Fibroblast of skin of scalp (primary cell): Measurements from ENCODE around the gene KRT80.

Source experiments
- DNase-seq: peaks from one replicate; pipeline ENCODE4 v3.0.0-alpha.2; 2013

KRT80 gene

GRCh38 chr12:52127683-52128450 lies 63.9 kb downstream of the KRT80 start:
- no peak for DNase-seq

DNA sequence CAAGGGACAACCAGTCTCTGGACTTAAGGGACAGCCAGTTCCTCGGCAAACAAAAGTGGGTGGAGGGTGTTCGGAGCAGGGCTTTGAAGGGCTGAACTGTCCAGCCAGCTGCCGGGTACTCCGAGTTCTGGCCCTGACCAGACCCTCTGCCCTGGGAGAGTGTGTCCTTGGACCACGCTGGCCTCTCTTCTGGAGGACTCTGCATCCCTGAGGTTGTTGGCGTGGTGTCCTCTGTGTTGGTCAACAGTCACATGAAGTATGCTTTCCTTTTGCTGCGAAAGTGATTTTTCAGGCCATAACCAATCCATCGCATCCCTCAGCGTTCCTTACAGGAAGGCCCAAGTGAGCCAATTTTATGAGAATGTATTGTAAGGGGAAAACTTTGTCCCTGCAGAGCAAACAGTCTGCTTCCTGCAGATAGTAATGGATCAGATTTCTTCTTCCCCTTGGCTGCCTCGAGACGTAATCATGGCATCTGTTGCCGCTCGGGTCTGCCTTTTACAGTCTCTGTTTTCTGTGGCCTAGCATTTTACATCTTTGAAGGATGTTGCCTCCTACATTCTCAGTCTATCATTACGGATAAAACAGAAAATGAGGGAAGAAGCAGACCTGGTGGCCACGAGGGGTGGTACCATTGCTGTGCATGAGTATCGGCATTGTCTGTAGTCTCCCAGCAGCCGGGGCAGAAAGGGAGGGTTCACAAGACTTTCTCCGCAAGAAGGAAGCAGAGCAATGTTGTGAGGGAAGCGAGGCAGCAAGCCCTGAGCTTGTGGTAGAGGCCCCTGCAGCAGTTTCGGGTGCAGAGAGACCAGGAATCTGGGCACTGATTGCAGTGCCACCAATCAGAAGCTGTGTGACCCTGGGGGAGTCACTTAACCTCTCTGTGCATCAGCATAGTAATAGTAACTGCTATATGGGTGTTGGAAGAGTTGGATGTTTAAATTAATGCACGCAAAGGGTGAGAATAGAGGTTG lies 64.9 kb downstream of the KRT80 start:
- DNase-seq = no peak

DNA sequence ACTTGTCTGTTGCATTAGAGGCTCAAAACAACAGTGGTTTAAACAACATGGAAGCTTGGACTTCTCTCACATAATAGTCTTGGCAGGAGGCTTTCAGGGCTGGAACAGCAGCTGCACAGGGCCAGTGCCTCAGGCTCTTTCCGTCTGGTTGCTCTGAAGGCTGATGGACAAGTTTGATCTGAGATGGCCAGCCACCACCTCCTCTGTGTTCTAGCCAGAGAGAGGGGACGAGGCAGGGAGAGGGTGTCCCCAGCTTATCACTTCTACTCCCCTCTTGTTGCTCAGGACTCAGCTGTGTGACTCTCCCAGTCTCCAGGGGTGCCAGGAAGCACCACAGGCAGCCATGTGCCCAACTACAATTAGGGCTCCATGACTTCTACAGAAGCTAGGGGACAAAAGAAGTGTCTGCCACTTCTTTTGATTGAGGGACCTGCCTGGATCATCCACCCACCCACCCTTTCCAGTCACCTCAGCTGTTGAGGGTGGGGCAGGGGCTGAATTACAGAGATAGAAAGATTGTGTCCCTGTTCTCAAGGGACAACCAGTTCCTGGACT lies 65.7 kb downstream of the KRT80 start:
- DNase-seq = no peak

GRCh38 chr12:52125476-52125900 lies 66.3 kb downstream of the KRT80 start:
- no peak for DNase-seq

- DNase-seq = no peak
These were observed 68.2 kb downstream of the KRT80 start for GRCh38 chr12:52123487-52124186.

DNA sequence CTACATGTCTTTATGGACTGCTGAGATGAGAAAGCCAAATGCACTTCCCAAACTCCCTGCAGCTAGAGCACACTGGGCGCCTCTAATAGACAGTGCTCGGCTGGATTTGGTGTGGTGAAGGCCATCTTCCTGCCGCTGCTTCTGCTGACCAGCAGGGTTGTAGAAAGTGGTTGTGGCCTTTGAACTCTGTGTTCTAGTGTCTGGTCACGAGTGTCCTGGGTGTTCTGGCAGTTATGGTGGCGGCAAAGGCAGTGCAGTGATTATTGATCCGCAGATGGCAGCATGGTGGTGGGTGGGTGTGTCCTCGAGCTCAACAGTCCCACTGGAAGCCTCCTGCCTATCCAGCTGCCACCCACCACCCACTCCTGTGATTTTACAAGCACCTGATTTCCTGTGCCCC lies 68.9 kb downstream of the KRT80 start:
- DNase-seq = no peak

- DNase-seq = no peak
These were observed 69.3 kb downstream of the KRT80 start for GRCh38 chr12:52122540-52122871.

DNA sequence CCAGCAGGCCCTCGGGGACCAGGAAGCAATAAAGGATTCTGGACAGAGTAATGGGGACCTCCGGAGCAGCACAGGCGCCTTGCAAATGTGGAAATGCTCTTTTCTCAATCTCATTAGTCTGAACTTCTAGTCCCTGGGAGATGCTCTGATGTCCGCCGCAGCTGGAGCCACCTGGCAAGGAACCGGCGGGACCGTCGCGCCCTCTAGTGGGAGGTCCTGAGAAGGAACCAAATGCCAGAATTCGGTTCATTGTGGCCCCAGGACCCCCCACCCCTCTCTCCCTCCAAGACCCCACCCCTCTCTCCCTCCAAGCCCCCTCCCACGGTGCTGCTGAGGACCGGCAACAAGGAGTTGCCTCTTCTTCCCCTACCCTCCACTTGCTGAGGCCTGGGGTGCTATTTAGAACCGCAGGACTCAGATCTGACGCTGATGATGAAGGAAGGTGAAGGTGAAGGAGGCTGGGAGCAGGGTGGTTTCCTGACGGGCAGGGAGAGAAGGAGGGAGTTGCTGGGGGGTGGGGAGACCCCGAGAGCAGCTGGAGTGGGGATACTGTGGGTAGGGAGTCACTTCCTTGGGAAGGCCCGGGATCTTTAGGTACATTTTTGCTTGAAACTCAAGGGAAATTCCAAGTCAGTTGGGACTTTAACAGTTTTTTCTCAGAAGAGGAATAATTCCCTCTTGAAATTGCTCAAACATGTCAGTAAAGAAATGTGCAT lies 69.8 kb downstream of the KRT80 start:
- peak; percentile 49 for DNase-seq

- no peak for DNase-seq
These were observed 70.6 kb downstream of the KRT80 start for GRCh38 chr12:52120951-52121823.

GRCh38 chr12:52119398-52120254 lies 72.2 kb downstream of the KRT80 start:
- no peak for DNase-seq
